Fibroblast of lung (primary cell): Measurements from ENCODE around the gene PVRIG. TPM values are rescaled to one million over a fixed set of nuclear protein-coding genes. Genes with fewer than 3 reads are reported as not detected.
"Not testable (repeated sequence)": the region's sequence is repeated elsewhere in the genome, so short reads cannot be mapped to it uniquely, and the experiment has no call there.

Experiments used
- DNase-seq, 2 donors: peaks; one replicate each; pipeline versions ENCODE4 v3.0.0 to v3.0.0-alpha.2; 2010; ENCODE audit warnings: low read depth in 2 of 2
- H2AFZ ChIP-seq: 2 replicates; pipeline ENCODE4 v1.5.1; 2012; ENCODE audit warnings: low read length, control low read depth, inconsistent platforms
- H3K27ac ChIP-seq: 2 replicates; pipeline ENCODE4 v1.5.1; 2011; ENCODE audit warnings: low read length, control low read depth; ENCODE audit not compliant: insufficient read depth
- H3K27me3 ChIP-seq: 2 replicates; pipeline ENCODE4 v1.5.1; 2011; ENCODE audit warnings: mild to moderate bottlenecking, low read length; ENCODE audit not compliant: control insufficient read depth, insufficient read depth
- H3K36me3 ChIP-seq: 2 replicates; pipeline ENCODE4 v1.5.1; 2011; ENCODE audit warnings: low read length; ENCODE audit not compliant: control insufficient read depth, insufficient read depth
- H3K4me1 ChIP-seq: 2 replicates; pipeline ENCODE4 v1.5.1; 2011; ENCODE audit warnings: low read length; ENCODE audit not compliant: control insufficient read depth, insufficient read depth; ENCODE audit errors: extremely low read depth
- H3K4me2 ChIP-seq: 2 replicates; pipeline ENCODE4 v1.5.1; 2011; ENCODE audit warnings: low read length, control low read depth; ENCODE audit not compliant: insufficient read depth; ENCODE audit errors: extremely low read depth
- H3K4me3 ChIP-seq, 4 experiments: fragments of 200-600 bp in 1 of 4; sonication (generic) in 1 of 4; replicated peaks in 1 of 4; 2 replicates each; pipeline ENCODE4 v1.5.1; 2011 to 2016; ENCODE audit warnings: low read length in 4 of 4, low read depth in 3 of 4, mild to moderate bottlenecking in 3 of 4, control low read depth in 2 of 4, inconsistent platforms in 1 of 4, mixed read lengths in 1 of 4; ENCODE audit not compliant: insufficient read depth in 1 of 4; ENCODE audit errors: control extremely low read depth in 1 of 4
- H3K79me2 ChIP-seq: 2 replicates; pipeline ENCODE4 v1.5.1; 2012; ENCODE audit warnings: mild to moderate bottlenecking, low read length, inconsistent platforms; ENCODE audit not compliant: control insufficient read depth, insufficient read depth
- H3K9ac ChIP-seq: 2 replicates; pipeline ENCODE4 v1.5.1; 2011; ENCODE audit warnings: mild to moderate bottlenecking, low read length, control low read depth; ENCODE audit not compliant: insufficient read depth
- H3K9me3 ChIP-seq: 2 replicates; pipeline ENCODE4 v1.5.1; 2012; ENCODE audit warnings: low read depth, low read length; ENCODE audit not compliant: control insufficient read depth, insufficient read depth
- H4K20me1 ChIP-seq: 2 replicates; pipeline ENCODE4 v1.5.1; 2011; ENCODE audit warnings: low read length; ENCODE audit not compliant: control insufficient read depth, insufficient read depth; ENCODE audit errors: extremely low read depth
- CTCF ChIP-seq, 2 donors: IDR thresholded peaks in 1 of 2; conservative IDR thresholded peaks in 1 of 2; 1 replicate in 1 of 2; 2 replicates in 1 of 2; pipeline ENCODE4 v1.5.1; 2011 to 2012; ENCODE audit warnings: low read length in 2 of 2, control low read depth in 1 of 2, inconsistent platforms in 1 of 2, low read depth in 1 of 2, mild to moderate bottlenecking in 1 of 2
- EZH2 ChIP-seq: IDR thresholded peaks from 2 replicates; pipeline ENCODE4 v1.5.1; 2012; ENCODE audit warnings: low read length, control low read depth, mild to moderate bottlenecking; ENCODE audit errors: missing control alignments
- polyA plus RNA-seq, 2 donors: library from polyadenylated mRNA; depleted of rRNA in 1 of 2; stranded (reverse) in 1 of 2; unstranded in 1 of 2; fragments of >200 nt; gene quantifications; 2 replicates each; pipeline ENCODE4 v1.2.1, GENCODE V29; 2011 to 2012; ENCODE audit warnings: missing spikeins in 1 of 2
- total RNA-seq: library from RNA; depleted of rRNA; stranded (reverse); fragments of >200 nt; gene quantifications from 2 replicates; pipeline ENCODE4 v1.2.1, GENCODE V29; 2014

Gene PVRIG
- total and polyA plus RNA-seq, 2 donors (not counting 1 experiment from before 2014, with no cell fraction given) = not detected

- Histone ChIP-seq H3K9ac (no peak overlapping the region), H3K27ac (no peak overlapping the region), H2AFZ (no peak overlapping the region), H3K4me1 (no peaks in the 10 kb centered on the region), H3K36me3 (no peaks in the 10 kb centered on the region), H3K4me2 (no peak overlapping the region), H3K9me3 (no peaks in the 10 kb centered on the region), H3K27me3 (no peaks in the 10 kb centered on the region), H3K79me2 (no peaks in the 10 kb centered on the region), H4K20me1 (no peaks in the 10 kb centered on the region), H3K4me3 (no peak overlapping the region)
- no peak for TF ChIP-seq EZH2
- TF ChIP-seq CTCF (conservative IDR thresholded peaks at IDR 0.05 in 1 of 2, IDR thresholded peaks at IDR 0.05 in 1 of 2; ENCODE audit: low read depth in 1 of 2, low read length in 2 of 2) = no peak
- DNase-seq = peak; percentile 34 to 72
Measured at GRCh38 chr7:100191775-100192174, 28.0 kb upstream of the PVRIG start.

GRCh38 chr7:100192281-100192862 is 27.4 kb upstream of the PVRIG start:
- not testable (repeated sequence) for H3K9ac ChIP-seq, H3K27me3 ChIP-seq, H2AFZ ChIP-seq, H3K9me3 ChIP-seq, H3K36me3 ChIP-seq, DNase-seq, H3K4me2 ChIP-seq, H4K20me1 ChIP-seq, H3K27ac ChIP-seq, H3K4me1 ChIP-seq, H3K4me3 ChIP-seq, H3K79me2 ChIP-seq

GRCh38 chr7:100192969-100193368 is 26.8 kb upstream of the PVRIG start:
- H3K79me2 ChIP-seq = no peaks in the 10 kb centered on the region
- H3K9me3 ChIP-seq = no peaks in the 10 kb centered on the region
- no peak overlapping the region for H3K9ac ChIP-seq
- no peak overlapping the region for H3K27ac ChIP-seq
- no peaks in the 10 kb centered on the region for H3K27me3 ChIP-seq
- no peak for DNase-seq
- H3K36me3 ChIP-seq = no peaks in the 10 kb centered on the region
- no peak overlapping the region for H3K4me3 ChIP-seq
- no peak overlapping the region for H2AFZ ChIP-seq
- H3K4me2 ChIP-seq = no peak overlapping the region
- no peaks in the 10 kb centered on the region for H4K20me1 ChIP-seq
- TF ChIP-seq CTCF (conservative IDR thresholded peaks at IDR 0.05 in 1 of 2, IDR thresholded peaks at IDR 0.05 in 1 of 2; ENCODE audit: low read depth in 1 of 2, low read length in 2 of 2) = no peak
- no peak for TF ChIP-seq EZH2
- H3K4me1 ChIP-seq = no peaks in the 10 kb centered on the region
